Erythroblast (primary cell): ENCODE results near the gene ABCA3.

Source experiments
- GATA1 ChIP-seq: IDR thresholded peaks from 2 replicates; pipeline ENCODE4 v1.6.1; 2011; ENCODE audit warnings: low read depth, mild to moderate bottlenecking, control low read depth, low read length, moderate library complexity
- POLR2A ChIP-seq: IDR thresholded peaks from 2 replicates; pipeline ENCODE4 v1.6.1; 2011; ENCODE audit warnings: mild to moderate bottlenecking, low read length

- TF ChIP-seq POLR2A: no peak
- no peak for TF ChIP-seq GATA1
These were observed 15.3 kb downstream of the ABCA3 start for GRCh38 chr16:2325181-2325580.
